ENCODE results near the gene MYRFL. TPM values are rescaled to one million over a fixed set of nuclear protein-coding genes. Genes with fewer than 3 reads are reported as not detected.

Gene MYRFL
- total RNA-seq, 2 donors from 2014 or later, result 0.15 to 0.65 TPM

- DNase-seq (no peak), ATAC-seq (no peak)
- intact Hi-C loops (cut with DNase I), result no loop called here
Observed at GRCh38 chr12:69886109-69886508, 61.1 kb downstream of the MYRFL start.

GRCh38 chr12:69886715-69887114 lies 61.7 kb downstream of the MYRFL start:
- ATAC-seq (no peak), DNase-seq (no peak)
- intact Hi-C loops (cut with DNase I), result no loop called here

GRCh38 chr12:69888901-69889300 lies 63.9 kb downstream of the MYRFL start:
- intact Hi-C loops (cut with DNase I), result no loop called here
- ATAC-seq (no peak), DNase-seq (no peak)

GRCh38 chr12:69894800-69895383 lies 69.9 kb downstream of the MYRFL start:
- ATAC-seq (no peak), DNase-seq (no peak)
- intact Hi-C loops (cut with DNase I), result loop anchor here in 1 of 2 donors (10.0 kb wide), 1 partner anchor 830 kb away; no protein-coding TSS in a partner anchor

- intact Hi-C loops (cut with DNase I), result loop anchor here in 1 of 2 donors (10.0 kb wide), 1 partner anchor 828 kb away; no protein-coding TSS in a partner anchor
- DNase-seq, result no peak
- ATAC-seq, result no peak
Observed at GRCh38 chr12:69896653-69897381, 71.8 kb downstream of the MYRFL start.

GRCh38 chr12:69897744-69898143 lies 72.7 kb downstream of the MYRFL start:
- peak; percentile 30 for DNase-seq
- peak; percentile 15 to 94 for ATAC-seq
- intact Hi-C loops (cut with DNase I), result loop anchor here in 1 of 2 donors (10.0 kb wide), 1 partner anchor 827 kb away; no protein-coding TSS in a partner anchor

- ATAC-seq (no peak), DNase-seq (no peak)
- intact Hi-C loops (cut with DNase I), result loop anchor here in 1 of 2 donors (10.0 kb wide), 1 partner anchor 827 kb away; no protein-coding TSS in a partner anchor
Observed at GRCh38 chr12:69898236-69898635, 73.2 kb downstream of the MYRFL start.

- intact Hi-C loops (cut with DNase I), result loop anchor here in 1 of 2 donors (5.0 kb wide), 1 partner anchor 677 kb away; no protein-coding TSS in a partner anchor
- DNase-seq, result peak; percentile 81
- ATAC-seq, result peak; percentile 34 to 58
Observed at GRCh38 chr12:69900720-69901131, 75.7 kb downstream of the MYRFL start.

- ATAC-seq (no peak), DNase-seq (no peak)
- intact Hi-C loops (cut with DNase I), result loop anchor here in 1 of 2 donors (5.0 kb wide), 1 partner anchor 676 kb away; no protein-coding TSS in a partner anchor
Observed at GRCh38 chr12:69901221-69901905, 76.3 kb downstream of the MYRFL start.

- no peak for ATAC-seq
- no peak for DNase-seq
- intact Hi-C loops (cut with DNase I), result loop anchor here in 1 of 2 donors (5.0 kb wide), 1 partner anchor 674 kb away; no protein-coding TSS in a partner anchor
Observed at GRCh38 chr12:69903548-69903947, 78.5 kb downstream of the MYRFL start.

GRCh38 chr12:69904777-69905176 lies 79.8 kb downstream of the MYRFL start:
- intact Hi-C loops (cut with DNase I), result loop anchor here in 1 of 2 donors (5.0 kb wide), 1 partner anchor 673 kb away; no protein-coding TSS in a partner anchor
- DNase-seq, result no peak
- peak; percentile 55 to 76 for ATAC-seq

- intact Hi-C loops (cut with DNase I), result no loop called here
- ATAC-seq, result no peak
- no peak for DNase-seq
Observed at GRCh38 chr12:69905801-69906200, 80.8 kb downstream of the MYRFL start.

- DNase-seq (no peak), ATAC-seq (no peak)
- intact Hi-C loops (cut with DNase I), result no loop called here
Observed at GRCh38 chr12:69906411-69907216, 81.6 kb downstream of the MYRFL start.

- no peak for DNase-seq
- ATAC-seq, result peak in 1 of 2 donors; percentile 41
- intact Hi-C loops (cut with DNase I), result no loop called here
Observed at GRCh38 chr12:69908203-69908602, 83.2 kb downstream of the MYRFL start.

GRCh38 chr12:69910694-69911093 lies 85.7 kb downstream of the MYRFL start:
- no peak for DNase-seq
- intact Hi-C loops (cut with DNase I), result no loop called here
- ATAC-seq, result no peak

GRCh38 chr12:69913526-69913925 lies 88.5 kb downstream of the MYRFL start:
- intact Hi-C loops (cut with DNase I), result no loop called here
- ATAC-seq (no peak), DNase-seq (no peak)

- intact Hi-C loops (cut with DNase I), result no loop called here
- DNase-seq (no peak), ATAC-seq (no peak)
Observed at GRCh38 chr12:69915964-69916363, 90.9 kb downstream of the MYRFL start.

- intact Hi-C loops (cut with DNase I), result no loop called here
- DNase-seq (no peak), ATAC-seq (peak; percentile 73 to 91)
Observed at GRCh38 chr12:69916544-69917235, 91.7 kb downstream of the MYRFL start.
